Measurements from ENCODE around the gene SLC7A10.
"Not testable (repeated sequence)": the region's sequence is repeated elsewhere in the genome, so short reads cannot be mapped to it uniquely, and the experiment has no call there.

The SLC7A10 gene

GRCh38 chr19:33171222-33171795 is 54.3 kb downstream of the SLC7A10 start:
- DNase-seq = no peak

GRCh38 chr19:33168528-33168927 is 57.1 kb downstream of the SLC7A10 start:
- DNase-seq = no peak

GRCh38 chr19:33167438-33167837 is 58.2 kb downstream of the SLC7A10 start:
- no peak for DNase-seq

GRCh38 chr19:33166037-33166436 is 59.6 kb downstream of the SLC7A10 start:
- DNase-seq = not testable (repeated sequence)

- no peak for DNase-seq
Measured at GRCh38 chr19:33163481-33163880, 62.2 kb downstream of the SLC7A10 start.

- no peak for DNase-seq
Measured at GRCh38 chr19:33161201-33161600, 64.4 kb downstream of the SLC7A10 start.

GRCh38 chr19:33159893-33160292 is 65.8 kb downstream of the SLC7A10 start:
- DNase-seq = no peak

- DNase-seq = no peak
Measured at GRCh38 chr19:33159149-33159548, 66.5 kb downstream of the SLC7A10 start.

Measured in activated T-cell treated with anti-CD3 and anti-CD28 coated beads for 4 hours (primary cell).